ENCODE measurements around the gene CA5A.
"Not testable (repeated sequence)": the region's sequence is repeated elsewhere in the genome, so short reads cannot be mapped to it uniquely, and the experiment has no call there.

Gene CA5A

DNA sequence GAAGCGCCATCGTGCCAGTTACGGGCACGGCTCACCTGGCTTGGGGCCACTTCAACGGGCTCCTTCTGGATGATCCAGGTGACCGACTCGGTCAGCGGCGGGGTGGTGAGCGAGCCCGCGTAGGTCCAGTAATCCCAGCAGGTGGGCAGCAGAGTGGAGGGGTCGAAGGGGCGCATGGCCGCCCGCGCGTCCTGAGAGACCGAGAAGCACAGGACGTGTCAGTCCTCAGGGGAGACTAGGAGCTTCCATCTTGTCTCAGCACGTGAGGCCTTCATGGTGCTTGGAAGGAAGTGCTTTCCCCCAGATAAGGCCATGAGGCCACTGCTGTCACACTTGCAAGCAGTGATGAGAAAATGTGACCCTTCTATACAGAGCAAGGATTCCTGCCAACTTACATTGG lies 44.6 kb downstream of the CA5A start:
- DNase-seq: no peak

DNA sequence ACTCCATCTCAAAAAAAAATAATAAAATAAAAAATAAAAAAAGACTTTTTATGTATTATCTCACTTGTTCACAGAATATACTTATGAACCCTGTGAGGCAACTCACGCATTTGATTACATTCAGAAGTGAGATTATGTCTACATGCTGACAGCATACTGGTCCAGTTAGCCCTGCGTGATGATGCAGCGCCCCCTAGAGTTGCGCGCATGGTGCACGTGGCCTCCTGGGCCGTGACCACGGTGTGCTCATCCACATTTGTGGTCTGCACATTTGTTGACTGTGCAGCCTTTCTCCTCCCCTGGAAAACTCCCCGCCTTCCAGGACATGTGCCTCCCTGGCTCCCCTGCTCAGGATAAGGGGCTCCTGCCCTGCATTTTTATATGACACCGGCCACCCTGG lies 46.6 kb downstream of the CA5A start:
- not testable (repeated sequence) for DNase-seq

DNA sequence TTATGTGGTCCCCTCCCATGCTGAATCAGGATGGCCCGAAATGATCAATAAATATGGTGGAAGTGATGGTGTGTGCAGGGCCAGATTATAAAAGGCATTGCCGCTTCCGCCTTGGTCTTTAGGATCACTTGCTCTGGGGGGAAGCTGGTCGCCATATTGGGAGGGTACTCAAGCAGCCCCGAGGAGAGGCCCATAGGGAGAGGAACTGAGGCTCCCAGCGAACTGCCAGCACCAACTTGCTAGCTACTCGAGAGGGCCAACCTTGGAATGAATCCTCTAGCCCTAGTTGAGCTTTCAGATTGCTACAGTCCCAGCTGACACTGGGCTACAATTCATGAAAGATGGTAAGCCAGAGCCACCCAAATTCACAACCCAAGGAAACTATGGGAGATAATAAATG lies 48.0 kb downstream of the CA5A start:
- DNase-seq: not testable (repeated sequence)

DNA sequence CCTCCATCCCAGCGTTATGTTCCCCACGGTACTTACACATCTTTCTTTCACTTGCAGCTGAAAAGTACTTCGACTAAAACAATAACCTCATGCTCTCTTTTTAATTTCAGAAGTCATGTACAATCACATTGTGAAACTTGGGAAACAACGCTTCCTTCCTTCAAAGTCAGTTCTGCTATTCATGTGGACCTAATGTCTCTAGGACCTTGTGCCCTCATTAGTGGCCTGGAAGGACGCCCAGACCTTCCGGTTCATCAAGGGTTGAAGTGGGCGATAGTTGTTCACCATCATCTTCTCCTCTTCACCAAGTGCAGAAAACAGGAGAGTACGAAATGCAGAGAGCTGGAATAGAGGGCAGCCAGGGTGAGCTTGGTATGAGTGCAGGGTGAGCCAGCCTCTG lies 48.4 kb downstream of the CA5A start:
- DNase-seq: not testable (repeated sequence)

DNA sequence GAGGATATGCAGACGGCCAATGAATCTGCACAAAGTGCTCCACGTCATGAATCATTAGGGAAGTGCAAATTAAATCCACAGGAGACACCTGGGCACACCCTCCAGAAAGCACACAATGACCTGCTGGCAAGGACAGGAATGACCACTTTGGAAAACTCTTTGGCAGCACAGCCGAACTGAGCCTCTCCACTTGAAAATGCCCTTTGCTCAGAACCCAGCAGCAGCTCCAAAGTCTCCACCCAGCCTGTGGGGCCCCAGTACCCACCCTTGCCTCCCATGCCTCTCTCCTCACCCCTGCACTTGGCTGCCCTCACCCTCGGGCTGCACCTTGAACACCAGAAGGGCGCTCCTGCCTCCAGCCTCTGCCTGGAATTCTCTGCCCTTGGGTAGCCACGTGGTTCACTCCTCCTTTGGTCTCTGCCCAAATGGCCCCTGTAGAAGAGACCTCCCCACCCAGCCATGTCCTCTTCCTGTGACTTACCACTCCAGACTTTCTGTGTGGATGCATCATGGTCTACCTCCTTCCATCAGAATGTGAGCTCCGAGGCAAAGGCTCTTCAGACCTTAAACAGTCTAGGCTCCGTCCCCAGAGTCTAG lies 50.9 kb downstream of the CA5A start:
- DNase-seq: peak; percentile 43

DNA sequence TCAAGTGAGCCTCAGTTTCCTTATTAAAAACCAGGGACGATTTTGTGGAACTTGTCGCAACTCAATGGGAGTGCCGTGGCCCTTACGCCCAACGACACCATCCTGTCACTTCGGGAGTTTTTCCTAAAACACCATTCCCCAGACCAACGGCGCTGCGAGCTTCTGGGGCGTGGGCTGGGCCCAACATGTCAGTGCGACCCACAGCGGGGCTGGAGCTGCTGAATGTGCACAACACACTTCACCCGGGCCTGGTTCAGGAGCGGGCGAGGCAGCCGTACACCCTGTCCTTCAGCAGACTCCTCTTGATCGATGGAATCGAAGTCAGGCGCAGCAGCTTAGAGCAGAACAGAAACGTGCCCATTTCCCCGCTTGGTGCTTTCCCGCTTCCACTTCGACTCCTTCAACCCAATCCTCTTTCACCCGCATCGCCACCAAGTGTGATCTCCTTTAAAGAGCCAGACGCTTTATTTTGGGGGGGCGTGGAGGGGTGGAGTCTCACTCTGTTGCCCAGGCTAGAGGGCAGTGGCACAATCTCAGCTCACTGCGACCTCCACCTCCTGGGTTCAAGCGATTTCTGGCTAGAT lies 53.8 kb downstream of the CA5A start:
- no peak for DNase-seq

DNA sequence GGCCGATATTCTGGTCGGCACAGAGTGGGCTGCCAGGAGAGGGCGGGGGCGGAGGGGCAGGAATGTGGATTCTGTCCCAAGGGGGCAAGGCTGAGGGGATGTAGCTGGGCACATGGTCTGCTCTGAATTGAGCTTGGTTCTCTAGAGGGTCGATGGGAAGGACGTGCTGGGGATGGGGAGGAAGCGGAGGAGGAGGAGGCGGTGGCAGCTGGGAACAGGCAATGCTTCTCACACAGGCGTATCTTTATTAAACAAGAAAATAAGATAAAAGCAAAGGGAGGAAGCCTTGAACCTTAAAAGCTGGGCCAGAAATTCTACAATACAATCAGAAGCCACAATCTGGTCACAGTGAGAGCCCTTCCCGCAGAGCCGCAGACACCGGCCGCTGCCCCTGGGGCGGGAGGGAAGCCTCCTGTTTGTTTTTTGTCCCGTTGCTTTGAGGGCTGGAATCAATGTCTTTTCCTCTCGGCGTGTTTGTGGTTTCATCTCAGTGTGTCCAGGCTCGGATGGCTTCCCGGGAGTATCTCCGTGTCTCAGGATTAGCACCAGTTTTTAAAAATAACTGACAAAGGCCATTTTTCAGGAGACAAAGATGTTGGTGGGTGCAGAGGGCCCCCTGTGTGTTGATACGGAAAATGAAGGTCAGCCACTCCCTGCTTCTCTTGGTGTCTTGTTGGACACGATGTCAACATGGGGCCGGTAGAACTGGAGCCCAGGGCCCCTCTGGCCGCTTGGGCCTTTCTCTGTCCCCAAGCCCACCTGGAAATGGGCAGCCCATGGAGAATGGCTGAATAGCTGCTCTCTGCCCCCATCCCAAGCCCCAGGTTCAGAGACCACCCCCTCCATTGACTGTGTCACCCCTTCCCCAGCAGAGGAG lies 54.8 kb downstream of the CA5A start:
- DNase-seq: no peak

DNA sequence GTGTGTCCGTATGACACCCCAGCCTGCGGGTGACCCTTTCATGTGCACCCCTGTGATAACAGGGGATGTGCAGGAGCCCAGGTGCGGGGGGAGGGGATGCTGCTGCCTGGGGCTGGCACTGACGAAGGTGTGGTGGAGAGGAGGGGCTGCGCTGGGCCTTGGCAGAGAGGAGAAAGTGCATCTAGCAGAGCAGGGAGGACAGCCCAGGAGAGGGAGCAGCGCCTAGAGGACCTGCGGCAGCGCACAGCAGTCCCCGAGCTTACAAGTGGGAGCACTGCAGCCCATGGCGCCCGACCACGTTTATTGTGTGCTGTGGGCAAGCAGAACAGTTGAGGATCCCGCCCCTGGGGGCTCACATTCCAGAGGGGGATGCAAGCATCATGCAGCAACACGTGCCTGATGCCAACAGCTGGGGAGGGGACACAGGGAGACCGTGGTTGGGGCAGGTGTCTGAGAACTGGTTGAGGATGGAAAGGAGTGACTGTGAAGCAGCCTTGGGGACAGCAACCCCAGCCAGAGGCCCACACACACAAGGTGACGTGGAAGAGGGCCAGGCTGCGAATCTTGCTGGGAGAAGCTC lies 56.1 kb downstream of the CA5A start:
- DNase-seq: no peak

DNA sequence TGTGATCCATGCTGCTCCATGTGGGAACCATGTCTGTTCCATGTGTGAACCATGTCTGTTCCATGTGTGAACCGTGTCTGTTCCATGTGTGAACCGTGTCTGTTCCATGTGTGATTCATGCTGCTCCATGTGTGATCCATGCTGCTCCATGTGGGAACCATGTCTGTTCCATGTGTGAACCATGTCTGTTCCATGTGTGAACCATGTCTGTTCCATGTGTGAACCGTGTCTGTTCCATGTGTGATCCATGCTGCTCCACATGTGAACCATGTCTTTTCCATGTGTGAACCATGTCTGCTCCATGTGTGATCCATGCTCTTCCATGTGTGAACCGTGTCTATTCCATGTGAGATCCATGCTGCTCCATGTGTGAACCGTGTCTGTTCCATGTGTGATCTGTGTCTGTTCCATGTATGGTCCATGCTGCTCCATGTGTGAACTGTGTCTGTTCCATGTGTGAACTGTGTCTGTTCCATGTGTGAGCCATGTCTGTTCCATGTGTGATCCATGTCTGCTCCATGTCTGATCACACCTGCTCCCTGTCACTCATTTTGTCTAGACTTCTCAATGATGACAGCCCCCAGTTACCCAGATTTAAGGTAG lies 56.8 kb downstream of the CA5A start:
- DNase-seq: not testable (repeated sequence)

DNA sequence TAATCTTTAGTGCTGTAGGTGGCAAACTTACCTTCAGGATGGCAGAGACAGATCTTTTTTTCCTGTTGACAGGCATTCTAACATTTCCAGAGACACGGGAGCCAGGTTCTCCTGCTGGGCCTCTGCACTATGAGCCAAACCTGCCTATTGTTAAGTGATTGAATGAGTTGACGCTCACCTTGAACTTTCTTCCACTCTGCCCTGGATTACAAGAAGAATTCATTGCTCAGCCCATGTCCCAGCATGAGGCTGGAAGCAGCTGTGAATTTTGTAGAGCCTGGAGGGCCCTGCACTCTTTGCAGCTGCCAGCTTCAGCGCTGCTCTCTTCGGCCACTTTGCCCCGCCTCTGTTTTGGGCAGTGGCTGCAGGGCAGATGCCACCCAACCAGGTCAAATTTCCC lies 57.6 kb downstream of the CA5A start:
- no peak for DNase-seq

DNA sequence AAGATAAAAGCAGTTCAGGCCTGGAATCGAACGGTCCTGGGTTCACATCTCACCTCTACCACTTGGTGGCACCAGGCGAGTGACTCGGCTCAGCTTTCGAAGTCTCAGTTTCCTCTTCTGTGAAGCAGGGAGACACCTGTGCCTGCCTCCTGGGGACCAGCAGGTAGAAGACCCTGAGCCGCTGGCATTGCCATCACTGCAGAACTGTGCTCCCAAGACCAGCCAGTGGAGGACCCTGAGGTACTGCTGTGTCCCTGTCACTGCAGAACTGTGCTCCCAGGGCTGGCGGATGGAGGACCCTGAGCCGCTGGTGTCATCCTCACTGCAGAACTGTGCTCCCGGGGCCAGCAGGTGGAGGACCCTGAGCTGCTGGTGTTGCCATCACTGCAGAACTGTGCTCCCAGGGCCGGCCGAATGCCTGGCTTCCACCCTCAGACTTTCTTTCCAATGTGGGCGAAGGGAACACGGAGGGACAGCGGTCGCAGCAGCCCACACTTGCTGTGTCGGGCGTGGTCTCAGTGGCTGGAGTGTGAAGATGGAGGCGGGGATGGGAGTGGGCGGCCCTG lies 58.3 kb downstream of the CA5A start:
- no peak for DNase-seq

DNA sequence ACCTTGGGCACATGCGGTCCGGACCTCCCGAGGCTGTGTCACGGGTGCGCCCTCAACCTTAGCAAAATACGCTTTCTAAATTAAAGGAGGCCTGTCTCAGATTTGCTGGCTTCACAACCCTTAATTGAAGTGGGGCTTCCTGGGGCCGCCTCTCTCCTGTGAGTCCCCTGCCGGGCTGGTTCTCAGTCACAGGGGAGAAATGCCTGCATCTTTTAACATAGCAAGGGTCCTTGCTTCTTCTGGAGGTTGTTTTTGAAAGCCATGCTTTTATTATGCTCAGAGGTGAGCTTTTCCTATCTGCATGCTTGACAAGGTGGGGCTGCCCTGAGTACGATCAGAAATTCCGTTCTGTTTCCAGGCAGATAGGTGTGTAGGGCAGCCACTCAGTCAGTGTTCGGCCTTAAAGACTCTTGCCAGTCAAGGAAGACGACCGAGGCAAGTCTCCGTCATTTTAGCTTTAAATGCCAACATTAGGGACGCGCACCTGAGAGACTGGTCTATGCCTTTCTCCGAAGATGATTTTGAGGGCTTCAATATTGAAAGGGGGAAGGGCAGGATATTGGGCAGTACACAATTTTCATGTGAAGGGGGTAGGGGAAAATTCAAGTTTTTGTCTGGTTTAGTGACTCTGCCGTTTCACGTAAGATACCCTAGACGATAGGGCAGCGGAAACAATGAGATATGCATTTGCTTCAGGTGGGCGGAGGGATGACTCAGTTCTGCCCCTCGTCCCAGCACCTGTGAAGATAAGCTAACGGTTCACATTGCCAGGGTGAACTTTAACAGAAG lies 61.5 kb downstream of the CA5A start:
- DNase-seq: no peak

DNA sequence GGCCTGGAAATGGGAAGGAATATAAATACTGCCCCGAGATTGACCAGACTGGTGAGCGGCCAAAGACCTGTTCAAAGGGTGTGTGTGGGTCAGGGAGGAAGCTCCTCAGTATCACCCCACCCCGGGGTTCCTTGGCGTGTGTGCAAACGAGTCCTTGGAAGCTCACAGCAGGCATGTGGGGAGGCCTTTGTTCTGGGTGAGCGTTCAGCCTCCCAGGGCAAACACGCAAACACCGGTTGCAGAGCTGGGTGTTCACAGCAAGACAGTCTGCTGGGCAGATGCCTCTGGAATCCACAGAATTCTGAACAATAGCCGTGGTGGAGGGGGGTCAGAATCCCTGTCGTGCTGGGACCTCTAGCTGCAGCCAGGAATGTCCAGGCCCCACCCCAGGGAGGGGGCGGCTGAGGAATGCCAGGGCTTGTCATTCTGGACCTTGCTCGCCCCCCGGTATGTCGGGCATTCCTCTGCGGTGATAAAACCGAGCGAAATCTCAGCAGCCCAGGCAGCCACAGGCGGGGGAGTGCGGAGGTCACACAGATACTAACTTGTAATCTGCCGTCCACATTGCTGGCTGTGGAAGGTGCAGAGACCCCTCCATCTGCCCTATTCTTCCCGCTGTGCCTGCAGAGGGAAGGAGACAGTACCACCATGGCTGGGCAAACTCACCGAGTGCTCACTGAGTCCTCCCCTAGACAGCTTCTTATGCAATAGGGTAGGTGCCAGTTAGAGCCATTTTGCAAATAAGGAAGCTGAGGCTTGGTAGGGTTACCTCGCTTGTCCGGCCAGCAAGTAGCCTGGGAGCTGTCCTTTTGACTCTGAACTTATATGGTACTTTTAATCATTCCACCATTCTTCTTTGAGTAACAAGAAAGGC lies 65.7 kb downstream of the CA5A start:
- not testable (repeated sequence) for DNase-seq

DNA sequence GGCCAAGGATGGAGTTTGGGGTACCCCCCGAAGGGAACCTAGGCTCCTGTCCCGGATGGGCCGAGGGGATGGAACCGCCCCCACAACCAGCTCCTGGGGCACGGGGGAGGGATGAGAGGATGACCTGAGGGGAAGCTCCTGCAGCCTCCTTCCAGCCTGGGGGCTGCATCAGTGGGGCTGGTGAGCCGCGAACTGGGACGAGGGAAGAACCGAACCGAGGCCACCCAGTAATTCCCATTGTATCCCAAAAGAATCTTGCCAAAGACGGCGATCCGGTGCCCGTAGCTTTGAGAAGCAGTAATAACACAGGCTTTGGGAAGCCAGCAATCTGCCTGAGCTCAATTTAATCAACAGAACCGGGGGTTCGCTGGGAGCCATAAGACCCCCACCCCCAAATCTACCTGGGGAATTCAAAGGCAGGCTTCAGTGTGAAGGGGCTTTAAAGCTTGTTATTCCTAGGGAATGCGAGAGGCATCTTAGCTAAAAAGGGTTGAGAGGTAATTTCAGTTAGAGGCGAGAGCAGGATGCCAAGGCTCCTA lies 66.4 kb downstream of the CA5A start:
- DNase-seq: not testable (repeated sequence)

DNA sequence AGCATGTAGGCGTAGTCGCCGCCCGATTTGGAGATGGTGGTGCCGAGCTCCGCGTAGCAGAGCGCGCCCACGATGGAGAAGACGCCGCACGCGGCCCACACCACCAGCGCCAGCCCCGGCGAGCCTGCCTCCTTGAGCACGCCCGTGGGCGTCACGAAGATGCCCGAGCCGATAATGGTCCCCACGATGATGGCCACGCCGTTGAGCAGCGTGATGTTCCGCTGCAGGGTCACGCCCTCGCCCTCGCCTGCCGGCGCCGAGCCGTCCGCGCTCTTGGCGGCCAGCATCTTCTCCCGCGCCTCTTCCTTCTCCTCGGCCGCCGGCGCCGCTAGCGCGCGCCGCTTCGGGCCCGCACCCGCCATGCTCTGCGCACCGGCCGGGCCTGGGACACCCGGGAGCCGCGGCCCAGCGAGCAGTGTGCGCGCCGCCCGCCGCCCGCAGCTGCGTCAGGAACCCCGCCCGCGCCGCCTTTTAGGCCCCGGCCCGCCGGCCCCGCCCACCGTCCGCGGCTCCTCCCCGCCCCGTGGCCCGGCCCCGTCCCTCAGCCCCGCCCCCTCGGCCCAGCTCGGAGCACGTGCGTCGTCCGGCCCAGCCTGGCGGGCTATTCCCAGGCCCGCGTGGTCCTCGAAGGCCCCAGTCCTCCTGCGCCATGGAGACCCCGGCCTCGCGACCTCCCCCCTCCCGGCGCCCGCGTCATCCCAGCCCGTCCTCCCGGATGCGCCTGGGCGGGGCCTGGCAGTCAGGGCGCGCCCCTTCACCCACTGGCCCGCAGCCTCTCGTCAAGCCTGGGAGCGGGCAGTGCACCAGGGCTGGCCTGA lies 67.1 kb downstream of the CA5A start, which contains the start of gene SLC7A5:
TSS of gene SLC7A5 (minus strand) at position 447 of the 818 bp plus-strand sequence. CDS start at position 362, 85 bp downstream.
- DNase-seq: not testable (repeated sequence)

DNA sequence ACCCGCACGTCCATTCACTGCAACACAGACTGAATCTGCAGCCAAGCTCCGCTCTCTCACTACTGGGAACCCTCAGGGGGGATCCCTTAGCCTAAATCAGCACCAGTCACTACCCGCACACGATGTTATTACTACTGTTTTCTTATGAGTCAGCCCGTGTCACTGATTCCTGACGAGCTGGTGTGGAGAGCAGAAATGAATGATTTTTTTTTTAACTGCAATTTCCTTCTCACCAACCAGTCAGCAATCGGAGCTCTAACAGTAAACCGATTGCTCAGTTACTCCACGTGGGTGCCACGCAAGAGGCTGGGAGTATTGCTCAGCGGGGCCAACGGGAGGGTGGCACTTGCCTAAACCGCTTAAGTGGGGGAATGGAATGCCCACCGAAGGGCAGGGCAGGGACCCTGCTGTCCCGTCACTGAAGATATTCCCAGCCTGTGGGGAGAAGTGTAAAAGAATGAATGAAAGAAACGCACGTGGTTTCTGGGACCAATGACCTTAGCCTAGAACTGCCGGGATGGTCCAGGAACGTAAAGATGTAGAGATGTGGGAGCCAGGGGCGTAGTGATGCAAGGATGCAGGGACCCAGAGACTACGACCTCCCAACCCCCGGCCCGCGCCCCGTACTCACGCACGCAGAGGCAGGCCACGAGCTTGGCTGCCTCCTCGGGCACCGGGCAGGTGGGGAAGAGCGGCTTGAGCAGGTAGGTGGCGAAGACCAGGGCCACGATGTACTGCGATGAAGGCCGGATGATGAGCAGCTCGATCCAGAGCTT lies 67.9 kb downstream of the CA5A start:
- DNase-seq: not testable (repeated sequence)

DNA sequence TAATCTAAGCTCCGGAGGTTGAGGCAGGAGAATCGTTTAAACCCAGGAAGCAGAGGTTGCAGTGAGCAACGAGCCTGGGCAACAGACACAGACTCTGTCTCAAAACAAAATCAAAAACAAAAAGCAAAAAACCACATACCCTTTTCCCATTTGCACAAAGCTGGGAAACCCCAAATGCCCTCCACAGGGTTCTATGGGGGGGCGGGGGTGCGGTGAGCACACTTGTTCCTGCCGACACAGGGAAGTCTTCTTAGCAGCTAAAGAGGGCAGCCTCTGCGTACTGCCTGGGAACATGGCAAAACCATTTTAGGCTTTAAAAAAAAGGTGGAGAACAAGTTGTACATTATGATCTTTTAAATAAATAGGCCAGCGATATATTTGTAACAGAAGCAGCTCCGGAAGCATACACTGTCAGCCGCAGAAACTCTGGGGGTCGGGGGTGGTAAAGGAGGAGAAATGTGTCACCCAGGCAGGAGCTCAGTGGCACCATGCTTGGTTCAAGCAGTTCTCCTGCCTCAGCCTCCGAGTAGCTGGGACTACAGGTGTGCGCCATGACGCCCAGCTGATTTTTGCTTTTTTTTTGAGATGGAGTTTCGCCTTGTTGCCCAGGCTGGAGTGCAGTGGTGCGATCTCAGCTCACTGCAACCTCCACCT lies 70.3 kb downstream of the CA5A start:
- not testable (repeated sequence) for DNase-seq

DNA sequence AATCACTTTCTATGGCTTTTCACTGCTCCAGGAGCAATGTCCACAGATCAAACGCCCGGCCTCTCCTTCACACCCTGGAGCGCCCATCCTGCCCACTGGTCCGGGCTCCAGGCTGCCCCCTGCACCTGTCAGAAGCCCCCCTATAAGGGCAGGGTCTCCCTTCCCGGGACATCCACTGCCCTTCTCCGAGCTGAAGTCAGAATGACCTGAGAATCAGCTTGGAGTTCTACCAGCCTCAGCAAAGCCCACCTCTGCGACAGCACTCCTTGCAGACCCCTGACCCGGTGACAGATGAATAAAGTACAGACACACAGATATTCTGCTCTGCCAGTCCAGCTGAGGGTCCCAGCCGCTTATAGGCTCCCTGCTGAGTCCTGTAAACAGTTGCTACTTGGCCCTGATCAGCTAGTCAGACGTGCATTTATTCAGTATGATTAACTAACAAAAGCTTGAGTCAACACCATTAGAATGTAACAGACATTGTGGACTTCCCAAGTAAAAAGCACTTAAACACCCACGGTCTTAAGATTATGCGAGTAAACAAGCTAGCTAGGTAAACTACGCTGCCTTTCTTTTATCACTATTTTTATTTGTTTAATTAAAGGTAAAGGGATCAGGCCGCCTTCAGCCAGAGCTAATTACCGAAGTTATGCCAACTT lies 71.9 kb downstream of the CA5A start:
- no peak for DNase-seq

All from NCI-H2029 (cell line).